ENCODE results near the gene SDK1. TPM values are rescaled to one million over a fixed set of nuclear protein-coding genes. Genes with fewer than 3 reads are reported as not detected.

Gene SDK1
- total RNA-seq, 1 donor from 2014 or later: 0.26 TPM

DNA sequence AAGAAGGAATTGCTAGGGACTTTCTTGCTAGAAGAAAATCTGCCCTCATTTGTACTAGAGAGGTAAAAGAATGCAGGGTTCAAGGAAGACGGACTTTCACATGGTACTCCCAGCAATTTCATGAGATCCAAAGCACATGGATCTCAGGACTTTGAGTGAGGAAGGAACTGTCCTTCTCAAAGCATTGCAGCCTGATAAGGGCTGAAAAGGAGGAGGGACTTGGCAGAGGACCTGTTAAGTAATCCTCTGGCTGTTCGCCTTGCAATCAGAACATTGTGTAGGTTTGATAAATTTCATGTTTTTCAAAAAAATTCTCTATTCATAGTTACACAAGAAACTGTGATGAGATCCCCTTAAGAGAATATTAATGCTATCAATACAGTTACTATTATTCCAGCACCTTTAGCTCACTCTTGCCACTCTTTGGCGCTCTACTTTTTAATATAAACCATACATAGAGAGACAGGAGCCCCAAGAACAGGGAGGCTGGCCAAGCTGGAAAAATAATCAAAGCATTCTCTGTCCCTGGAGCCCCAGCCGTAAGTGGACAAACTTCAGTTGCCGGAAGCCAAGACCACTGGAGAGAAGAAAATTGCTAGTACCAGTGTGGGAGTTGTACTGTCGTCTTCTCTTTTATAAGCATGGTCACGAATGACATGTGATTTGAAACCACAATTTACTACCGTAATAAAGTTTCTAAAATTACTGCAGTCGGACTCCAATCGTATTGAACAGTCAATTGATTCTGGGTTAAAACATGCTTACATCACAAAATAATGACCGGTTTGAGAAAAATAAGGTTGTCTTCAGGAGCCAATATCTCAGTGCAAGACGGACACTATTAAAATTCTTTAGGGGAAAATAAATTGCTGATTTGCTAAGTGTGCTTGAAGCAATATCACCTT, 424.4 kb downstream of the SDK1 start:
- FAIRE-seq (no peak), DNase-seq (ENCODE audit: low read depth) (no peak)
- no peak for TF ChIP-seq CTCF (IDR thresholded peaks at IDR 0.05; ENCODE audit: insufficient read depth, low read length, severe bottlenecking)
- Histone ChIP-seq H3K27me3 (ENCODE audit: control insufficient read depth, insufficient read depth, low read length) (no peaks in the 10 kb centered on the region), H3K36me3 (ENCODE audit: control insufficient read depth, insufficient read depth, low read length) (no peaks in the 10 kb centered on the region), H3K4me3 (ENCODE audit: low read depth, low read length) (no peak overlapping the region)

DNA sequence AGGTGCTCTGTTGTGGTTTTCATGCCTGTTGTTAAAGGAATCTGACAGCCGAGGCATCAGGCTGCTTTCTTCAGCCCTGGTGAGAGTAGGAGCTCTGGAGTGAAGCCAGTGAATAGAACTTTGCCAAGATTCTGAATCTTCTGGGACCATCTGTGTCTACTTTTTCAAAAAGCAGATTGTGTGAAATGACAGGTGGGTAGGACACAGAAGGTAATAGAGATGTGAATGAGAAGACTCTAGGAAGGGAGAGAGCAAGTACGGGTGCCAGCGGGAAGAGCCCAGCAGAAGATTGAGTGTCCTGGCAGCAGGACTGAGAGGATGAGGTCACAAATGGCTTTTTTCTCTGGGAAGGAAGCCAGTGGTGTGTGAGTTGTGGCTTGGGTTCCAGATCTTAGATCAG, 429.2 kb downstream of the SDK1 start:
- no peaks in the 10 kb centered on the region for H3K36me3 ChIP-seq (ENCODE audit: control insufficient read depth, insufficient read depth, low read length)
- H3K4me3 ChIP-seq (ENCODE audit: low read depth, low read length): no peak overlapping the region
- H3K27me3 ChIP-seq (ENCODE audit: control insufficient read depth, insufficient read depth, low read length): no peaks in the 10 kb centered on the region
- no peak for FAIRE-seq
- no peak for DNase-seq (ENCODE audit: low read depth)
- no peak for TF ChIP-seq CTCF (IDR thresholded peaks at IDR 0.05; ENCODE audit: insufficient read depth, low read length, severe bottlenecking)

GRCh38 chr7:3732395-3733005, 431.4 kb downstream of the SDK1 start:
- DNase-seq (ENCODE audit: low read depth) (no peak), FAIRE-seq (no peak)
- no peak overlapping the region for H3K4me3 ChIP-seq (ENCODE audit: low read depth, low read length)
- TF ChIP-seq CTCF (IDR thresholded peaks at IDR 0.05; ENCODE audit: insufficient read depth, low read length, severe bottlenecking): no peak
- no peaks in the 10 kb centered on the region for H3K27me3 ChIP-seq (ENCODE audit: control insufficient read depth, insufficient read depth, low read length)
- no peaks in the 10 kb centered on the region for H3K36me3 ChIP-seq (ENCODE audit: control insufficient read depth, insufficient read depth, low read length)

DNA sequence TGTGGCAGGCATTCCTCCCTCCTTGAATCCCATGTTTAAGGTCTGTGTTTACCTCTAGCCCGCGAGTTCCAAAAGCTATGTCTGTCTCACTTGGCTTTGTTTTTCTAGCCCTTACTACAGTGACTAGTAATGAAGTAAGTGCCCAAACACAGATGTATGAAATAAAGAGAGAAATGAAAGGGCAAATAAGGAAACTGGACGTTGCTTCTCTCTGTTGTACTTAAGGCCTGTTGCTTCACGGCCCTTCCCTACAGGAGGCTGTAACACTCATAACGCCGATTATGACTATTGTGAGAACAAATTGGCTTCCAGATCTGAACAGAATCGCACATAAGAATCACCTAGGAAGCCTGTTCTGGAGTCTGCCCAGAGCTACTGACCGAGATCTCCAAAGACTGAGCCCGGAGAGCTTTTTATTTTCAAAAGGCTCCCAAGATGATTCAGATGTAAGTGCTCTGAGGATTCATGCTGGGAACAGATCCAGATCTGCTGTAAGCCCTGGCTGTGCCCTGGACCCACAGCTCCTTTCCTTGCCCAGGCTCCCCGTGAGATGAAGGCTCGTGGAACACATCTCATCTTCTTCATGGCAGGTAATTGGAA, 432.6 kb downstream of the SDK1 start:
- no peak for TF ChIP-seq CTCF (IDR thresholded peaks at IDR 0.05; ENCODE audit: insufficient read depth, low read length, severe bottlenecking)
- FAIRE-seq: no peak
- Histone ChIP-seq H3K4me3 (ENCODE audit: low read depth, low read length) (no peak overlapping the region), H3K27me3 (ENCODE audit: control insufficient read depth, insufficient read depth, low read length) (no peaks in the 10 kb centered on the region), H3K36me3 (ENCODE audit: control insufficient read depth, insufficient read depth, low read length) (no peaks in the 10 kb centered on the region)
- no peak for DNase-seq (ENCODE audit: low read depth)

GRCh38 chr7:3738964-3739363, 437.9 kb downstream of the SDK1 start:
- Histone ChIP-seq H3K27me3 (ENCODE audit: control insufficient read depth, insufficient read depth, low read length) (no peaks in the 10 kb centered on the region), H3K36me3 (ENCODE audit: control insufficient read depth, insufficient read depth, low read length) (no peaks in the 10 kb centered on the region), H3K4me3 (ENCODE audit: low read depth, low read length) (no peak overlapping the region)
- no peak for TF ChIP-seq CTCF (IDR thresholded peaks at IDR 0.05; ENCODE audit: insufficient read depth, low read length, severe bottlenecking)
- FAIRE-seq (no peak), DNase-seq (ENCODE audit: low read depth) (no peak)
